ENCODE results near the gene LDHD.

The LDHD gene

DNA sequence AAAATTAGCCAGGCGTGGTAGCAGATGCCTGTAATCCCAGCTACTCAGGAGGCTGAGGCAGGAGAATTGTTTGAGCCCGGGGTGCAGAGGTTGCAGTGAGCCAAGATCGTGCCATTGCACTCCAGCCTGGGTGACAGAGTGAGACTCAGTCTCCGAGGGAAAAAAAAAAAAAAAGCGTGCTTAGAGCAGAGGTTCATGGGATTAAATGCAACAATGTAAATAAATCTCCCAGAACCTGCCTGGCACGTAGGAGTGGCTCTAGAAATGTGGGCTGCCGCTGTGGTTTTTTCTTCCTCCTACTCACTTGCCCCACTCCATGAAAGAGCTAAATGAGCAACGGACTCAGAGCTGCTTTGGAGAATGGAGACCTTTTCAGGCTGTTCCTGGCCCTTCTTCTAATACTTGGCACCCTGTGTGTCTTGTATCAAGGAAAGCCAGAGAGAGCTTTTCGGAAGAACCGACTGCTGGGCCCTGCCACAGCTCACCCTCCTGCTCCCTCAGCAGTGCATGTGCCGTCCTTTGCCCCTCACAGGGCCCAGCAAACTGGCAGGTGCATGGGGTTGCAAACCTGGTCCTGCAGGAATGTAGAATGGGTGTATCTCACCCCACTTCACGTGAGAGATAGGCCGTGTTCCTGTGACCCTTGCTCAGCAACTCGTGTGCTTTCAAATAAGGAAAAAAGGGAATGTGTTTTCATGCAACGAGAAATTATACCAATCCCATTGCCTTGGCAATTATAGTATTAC is 52.0 kb downstream of the LDHD start:
- FAIRE-seq (no peak), DNase-seq (ENCODE audit: insufficient read length, low spot score) (no peak)

DNA sequence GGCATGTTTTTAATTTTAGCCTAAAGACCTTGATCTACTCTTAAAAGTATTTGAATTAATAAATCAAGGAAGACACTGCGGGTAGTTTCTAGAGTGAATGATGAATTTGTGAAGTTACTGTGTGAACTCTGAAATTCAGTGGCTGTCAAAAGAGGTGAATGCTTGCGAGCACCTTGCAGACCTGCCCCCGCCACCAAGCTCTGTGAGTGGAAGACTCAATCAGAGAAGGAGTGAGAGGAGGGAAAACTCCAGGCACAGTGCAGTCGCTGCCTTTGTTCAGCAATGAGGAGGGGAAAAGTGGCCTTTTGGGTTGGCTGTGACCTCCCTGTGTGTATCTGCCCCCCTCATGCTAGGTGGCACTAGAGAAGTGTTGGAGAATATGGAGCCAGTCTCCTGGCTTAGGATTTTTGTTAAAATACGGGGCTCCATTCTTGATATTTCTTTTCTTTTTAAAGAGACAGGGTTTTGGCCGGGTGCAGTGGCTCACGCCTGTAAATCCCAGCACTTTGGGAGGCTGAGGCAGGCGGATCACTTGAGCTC is 53.0 kb downstream of the LDHD start:
- DNase-seq (ENCODE audit: insufficient read length, low spot score): no peak

DNA sequence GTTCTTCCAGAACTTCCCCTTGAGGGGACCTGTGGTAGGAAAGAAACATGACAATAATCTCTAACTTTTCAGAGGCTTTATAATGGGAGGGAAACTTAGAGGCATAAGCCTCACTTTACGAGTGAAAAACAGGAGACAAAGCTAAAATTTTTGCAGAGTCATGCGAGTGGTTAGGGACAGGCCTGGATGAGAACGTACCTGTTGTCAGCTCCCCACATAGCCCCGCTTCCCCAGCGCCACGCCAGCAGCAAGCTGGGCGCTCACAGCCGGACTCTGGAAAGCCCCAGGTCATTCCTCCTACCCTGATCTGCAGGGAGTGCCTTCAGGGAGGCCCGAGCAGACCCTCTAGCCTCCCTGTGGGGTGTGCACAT is 53.6 kb downstream of the LDHD start:
- FAIRE-seq (no peak), DNase-seq (ENCODE audit: insufficient read length, low spot score) (no peak)

More for the DNA sequence above, 53.0 kb downstream of the LDHD start:
- FAIRE-seq: no peak

DNA sequence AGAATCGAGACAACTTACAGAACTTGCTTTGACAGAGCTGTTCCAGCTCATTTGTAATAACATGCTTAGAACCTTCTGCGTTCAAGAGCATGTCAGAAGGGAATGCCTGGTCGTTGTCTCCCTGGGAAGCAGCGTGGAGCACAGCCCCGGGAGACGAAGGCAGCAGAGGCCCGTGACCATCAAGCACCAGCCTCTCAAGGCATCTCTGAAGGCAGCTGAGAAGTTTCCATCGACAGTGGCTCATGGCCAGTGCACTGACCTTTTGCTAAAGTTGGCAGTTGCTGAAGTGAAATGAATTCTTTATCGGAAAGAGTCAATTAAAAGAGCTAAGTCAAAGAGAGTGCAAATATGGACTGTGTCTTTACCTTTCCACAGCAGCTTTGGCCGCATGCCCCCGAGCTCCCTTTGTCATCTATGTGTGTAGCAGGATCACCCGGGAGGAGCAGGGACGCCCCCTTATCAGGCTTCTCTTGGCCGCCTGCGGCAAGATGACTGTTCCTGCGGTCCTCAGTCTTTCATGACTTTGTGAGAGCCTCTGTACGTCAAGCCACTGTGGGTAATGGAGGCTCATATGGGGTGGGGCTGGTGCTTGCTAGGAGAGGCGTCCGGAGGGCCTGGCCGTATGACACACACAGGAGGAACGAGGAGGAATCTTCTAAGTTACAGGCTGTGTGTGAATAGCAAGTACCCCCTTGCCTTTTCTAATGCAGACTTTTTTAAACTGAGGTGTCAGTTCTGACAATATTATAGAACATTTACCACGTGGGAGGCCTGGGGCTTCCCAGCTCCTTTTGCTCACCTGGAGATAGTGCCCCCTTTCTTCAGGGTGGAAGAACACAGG is 54.2 kb downstream of the LDHD start:
- no peak for DNase-seq (ENCODE audit: insufficient read length, low spot score)
- no peak for FAIRE-seq
